ENCODE measurements around the gene SUMO3. TPM values are rescaled to one million over a fixed set of nuclear protein-coding genes. Genes with fewer than 3 reads are reported as not detected.

SUMO3 gene
- total RNA-seq, 6 donors from 2014 or later, result 46.1 to 97.6 (median 73.2) TPM

- no peak overlapping the region for H3K27ac ChIP-seq
- 56 to 65% methylated on average over 8 to 11 of the region's 11 CpGs for WGBS, 2 donors
- no peak overlapping the region for H3K4me3 ChIP-seq
- peaks cover 8 to 30% (median 23%) of the 10 kb centered on the region in 4 donors for H3K36me3 ChIP-seq
- ATAC-seq (ENCODE audit: low FRiP score in 2 of 2), result no peak
- peak in 1 of 2 donors; percentile 59 for DNase-seq
- no peaks in the 10 kb centered on the region for H3K27me3 ChIP-seq
- H3K9me3 ChIP-seq, result no peaks in the 10 kb centered on the region
- H3K4me1 ChIP-seq, result peaks cover 0 to 13% (median 0%) of the 10 kb centered on the region in 4 donors
- TF ChIP-seq EP300 (IDR thresholded peaks at IDR 0.05) (no peak), POLR2AphosphoS5 (IDR thresholded peaks at IDR 0.05) (no peak), POLR2A (IDR thresholded peaks at IDR 0.05) (no peak), CTCF (IDR thresholded peaks at IDR 0.05) (no peak)
Measured at GRCh38 chr21:44766818-44767354, 51.0 kb downstream of the SUMO3 start.

GRCh38 chr21:44766014-44766817 is 51.6 kb downstream of the SUMO3 start:
- WGBS, 2 donors, result 81 to 82% methylated on average over 12 to 24 of the region's 24 CpGs
- peak in 1 of 2 donors; percentile 59 for DNase-seq
- peaks cover 8 to 24% (median 17%) of the 10 kb centered on the region in 4 donors for H3K36me3 ChIP-seq
- H3K27me3 ChIP-seq, result no peaks in the 10 kb centered on the region
- peaks cover 0 to 13% (median 0%) of the 10 kb centered on the region in 4 donors for H3K4me1 ChIP-seq
- no peak for ATAC-seq (ENCODE audit: low FRiP score in 2 of 2)
- TF ChIP-seq EP300 (IDR thresholded peaks at IDR 0.05) (no peak), CTCF (IDR thresholded peaks at IDR 0.05) (no peak), POLR2AphosphoS5 (IDR thresholded peaks at IDR 0.05) (no peak), POLR2A (IDR thresholded peaks at IDR 0.05) (no peak)
- H3K9me3 ChIP-seq, result no peaks in the 10 kb centered on the region
- H3K4me3 ChIP-seq, result no peak overlapping the region
- H3K27ac ChIP-seq, result no peak overlapping the region

GRCh38 chr21:44765231-44766013 is 52.4 kb downstream of the SUMO3 start:
- no peak overlapping the region for H3K27ac ChIP-seq
- peak in 1 of 2 donors; percentile 1 for ATAC-seq (ENCODE audit: low FRiP score in 2 of 2)
- H3K36me3 ChIP-seq, result peaks cover 6 to 16% (median 12%) of the 10 kb centered on the region in 4 donors
- H3K4me3 ChIP-seq, result no peak overlapping the region
- TF ChIP-seq EP300 (IDR thresholded peaks at IDR 0.05) (no peak), POLR2AphosphoS5 (IDR thresholded peaks at IDR 0.05) (no peak), CTCF (IDR thresholded peaks at IDR 0.05) (no peak), POLR2A (IDR thresholded peaks at IDR 0.05) (no peak)
- peaks cover 0 to 13% (median 0%) of the 10 kb centered on the region in 4 donors for H3K4me1 ChIP-seq
- WGBS, 2 donors, result 34 to 38% methylated on average over 5 to 11 of the region's 12 CpGs
- H3K9me3 ChIP-seq, result no peaks in the 10 kb centered on the region
- H3K27me3 ChIP-seq, result no peaks in the 10 kb centered on the region
- DNase-seq, result peak in 1 of 2 donors; percentile 60

- DNase-seq (peak in 1 of 2 donors; percentile 70), ATAC-seq (ENCODE audit: low FRiP score in 2 of 2) (peak in 1 of 2 donors; percentile 1)
- WGBS, 2 donors, result 72 to 95% methylated on average over 7 to 16 of the region's 26 CpGs
- Histone ChIP-seq H3K36me3 (peaks cover 0 to 7% (median 5%) of the 10 kb centered on the region in 4 donors), H3K4me1 (peaks cover 0 to 13% (median 0%) of the 10 kb centered on the region in 4 donors), H3K9me3 (no peaks in the 10 kb centered on the region), H3K27ac (no peak overlapping the region), H3K4me3 (no peak overlapping the region), H3K27me3 (no peaks in the 10 kb centered on the region)
- TF ChIP-seq EP300 (IDR thresholded peaks at IDR 0.05), result no peak
- TF ChIP-seq POLR2A (IDR thresholded peaks at IDR 0.05), result no peak
- TF ChIP-seq CTCF (IDR thresholded peaks at IDR 0.05), result no peak
Measured at GRCh38 chr21:44764319-44765230, 53.3 kb downstream of the SUMO3 start.
